HCT116 (cell line): Measurements from ENCODE around the gene AKAP12. TPM values are rescaled to one million over a fixed set of nuclear protein-coding genes. Genes with fewer than 3 reads are reported as not detected.

ENCODE experiments used
- ATAC-seq: fragments of 200-7000 bp; cut with Tn5 transposase; 2 replicates; pipeline ENCODE4 v1.9.1; 2020; ENCODE audit warnings: mild to moderate bottlenecking, moderate library complexity
- BruUV-seq: library from RNA; stranded (reverse); fragments of 400-500 nt; replicated peaks from 2 replicates; lab custom pipeline; 2021; lab: Mats Ljungman, UMichigan
- CTCF ChIA-PET: fragments of 300-600 bp; sonication (Branson Sonifier 250); formaldehyde crosslinking; loops from one replicate; lab custom pipeline; 2021; ENCODE audit warnings: antibody characterized with exemption; lab: Charles Lee
- POLR2A ChIA-PET: fragments of 300-600, 350-600 bp; sonication (Branson Sonifier 250); formaldehyde crosslinking; loops from one replicate; lab custom pipeline; 2021; ENCODE audit warnings: antibody characterized with exemption; lab: Charles Lee
- RAD21 ChIA-PET, 2 experiments: fragments of 300-600 bp; sonication (Branson Sonifier 250); formaldehyde crosslinking; loops; one replicate each; lab custom pipeline; 2023; ENCODE audit warnings: low total read pairs in 2 of 2; ENCODE audit not compliant: uncharacterized antibody in 2 of 2, unreplicated experiment in 2 of 2, low non-redundant PET in 1 of 2; lab: Charles Lee
- DNase-seq: peaks from one replicate; pipeline ENCODE4 v3.0.0-alpha.2; 2010; ENCODE audit warnings: low read depth, low spot score
- H2AFZ ChIP-seq: fragments of 200-600 bp; shearing (Covaris generic), sonication (generic); 2 replicates; pipeline ENCODE4 v1.6.1; 2017; ENCODE audit warnings: low read depth, mixed run types, mixed read lengths, antibody characterized with exemption, low read length; ENCODE audit not compliant: poor library complexity, severe bottlenecking
- H3K27ac ChIP-seq: 2 replicates; pipeline ENCODE4 v1.5.1; 2012; ENCODE audit warnings: low read depth, low read length
- H3K27me3 ChIP-seq: fragments of 200-600 bp; sonication (generic); 2 replicates; pipeline ENCODE4 v1.6.1; 2016; ENCODE audit warnings: mixed run types, low read length, mixed read lengths; ENCODE audit not compliant: insufficient read depth
- H3K36me3 ChIP-seq, 2 experiments: fragments of 200-500 bp in 1 of 2; fragments of 200-600 bp in 1 of 2; sonication (Bioruptor generic) in 1 of 2; sonication (generic) in 1 of 2; 2 replicates each; pipeline versions ENCODE4 v1.5.1 to v1.6.1; 2014 to 2016; ENCODE audit warnings: low read length in 2 of 2, inconsistent platforms in 1 of 2, mixed read lengths in 1 of 2, mixed run types in 1 of 2; ENCODE audit not compliant: insufficient read depth in 2 of 2, control insufficient read depth in 1 of 2
- H3K4me1 ChIP-seq, 2 experiments: fragments of 200-600 bp in 1 of 2; sonication (generic) in 1 of 2; 2 replicates each; pipeline versions ENCODE4 v1.5.1 to v1.6.1; 2012 to 2017; ENCODE audit warnings: low read length in 2 of 2, inconsistent platforms in 1 of 2, mild to moderate bottlenecking in 1 of 2, mixed read lengths in 1 of 2, mixed run types in 1 of 2, moderate library complexity in 1 of 2; ENCODE audit not compliant: insufficient read depth in 2 of 2, control insufficient read depth in 1 of 2
- H3K4me2 ChIP-seq: fragments of 200-600 bp; sonication (generic); 2 replicates; pipeline ENCODE4 v1.6.1; 2017; ENCODE audit warnings: mixed run types, low read length, mixed read lengths
- H3K4me3 ChIP-seq, 2 experiments: fragments of 200-600 bp in 1 of 2; sonication (generic) in 1 of 2; replicated peaks in 1 of 2; 2 replicates each; pipeline ENCODE4 v1.5.1; 2011 to 2016; ENCODE audit warnings: low read length in 2 of 2, control low read depth in 1 of 2, low read depth in 1 of 2, mild to moderate bottlenecking in 1 of 2, mixed read lengths in 1 of 2, mixed run types in 1 of 2
- H3K79me2 ChIP-seq: fragments of 200-600 bp; sonication (generic); 2 replicates; pipeline ENCODE4 v1.6.1; 2017; ENCODE audit warnings: mild to moderate bottlenecking, mixed run types, low read length, moderate library complexity, mixed read lengths; ENCODE audit not compliant: insufficient read depth
- H3K9ac ChIP-seq: fragments of 200-600 bp; sonication (generic); 2 replicates; pipeline ENCODE4 v1.6.1; 2016; ENCODE audit warnings: low read length, mixed read lengths
- H3K9me2 ChIP-seq: fragments of 200-600 bp; sonication (generic), shearing (Covaris generic); 2 replicates; pipeline ENCODE4 v1.6.1; 2017; ENCODE audit warnings: mixed run types, mild to moderate bottlenecking, moderate library complexity; ENCODE audit not compliant: insufficient read depth
- H3K9me3 ChIP-seq, 2 experiments: fragments of 200-500 bp in 1 of 2; fragments of 200-600 bp in 1 of 2; sonication (Bioruptor generic) in 1 of 2; sonication (generic) in 1 of 2; 2 replicates each; pipeline ENCODE4 v1.6.1; 2014 to 2017; ENCODE audit warnings: low read length in 2 of 2, mixed read lengths in 2 of 2, inconsistent platforms in 1 of 2, low read depth in 1 of 2, mild to moderate bottlenecking in 1 of 2, mixed run types in 1 of 2, moderate library complexity in 1 of 2; ENCODE audit not compliant: control insufficient read depth in 1 of 2, insufficient read depth in 1 of 2
- H4K20me1 ChIP-seq: fragments of 200-600 bp; sonication (generic), shearing (Covaris generic); 2 replicates; pipeline ENCODE4 v1.6.1; 2017; ENCODE audit warnings: mixed run types, mild to moderate bottlenecking, moderate library complexity; ENCODE audit not compliant: insufficient read depth
- CEBPB ChIP-seq: IDR thresholded peaks from 2 replicates; pipeline ENCODE4 v1.6.1; 2012; ENCODE audit warnings: low read depth
- CTCF ChIP-seq, 3 experiments: fragments of 200-600 bp in 1 of 3; sonication (generic) in 1 of 3; IDR thresholded peaks in 2 of 3; conservative IDR thresholded peaks in 1 of 3; 2 replicates each; pipeline ENCODE4 v1.5.1; 2012 to 2017; ENCODE audit warnings: low read depth in 2 of 3, low read length in 2 of 3, antibody characterized with exemption in 1 of 3, borderline replicate concordance in 1 of 3, control low read depth in 1 of 3, mild to moderate bottlenecking in 1 of 3, mixed read lengths in 1 of 3, mixed run types in 1 of 3, moderate library complexity in 1 of 3; ENCODE audit not compliant: insufficient read depth in 1 of 3
- EGR1 ChIP-seq: IDR thresholded peaks from 2 replicates; pipeline ENCODE4 v1.6.1; 2012; ENCODE audit warnings: low read depth
- ELF1 ChIP-seq: IDR thresholded peaks from 2 replicates; pipeline ENCODE4 v1.6.1; 2012; ENCODE audit warnings: low read depth, borderline replicate concordance
- FOSL1 ChIP-seq: IDR thresholded peaks from 2 replicates; pipeline ENCODE4 v1.6.1; 2012; ENCODE audit warnings: low read depth
- MAX ChIP-seq: IDR thresholded peaks from 2 replicates; pipeline ENCODE4 v1.6.1; 2012
- POLR2A ChIP-seq: IDR thresholded peaks from 2 replicates; pipeline ENCODE4 v1.7.0; 2011; ENCODE audit warnings: borderline replicate concordance; ENCODE audit not compliant: insufficient read depth, insufficient read length; ENCODE audit errors: extremely low read depth
- RAD21 ChIP-seq: IDR thresholded peaks from 2 replicates; pipeline ENCODE4 v1.6.1; 2012; ENCODE audit warnings: low read depth, mild to moderate bottlenecking
- REST ChIP-seq: IDR thresholded peaks from 2 replicates; pipeline ENCODE4 v1.6.1; 2012; ENCODE audit warnings: low read depth
- SIN3A ChIP-seq: IDR thresholded peaks from 2 replicates; pipeline ENCODE4 v1.6.1; 2012; ENCODE audit warnings: low read depth
- SP1 ChIP-seq: IDR thresholded peaks from 2 replicates; pipeline ENCODE4 v1.6.1; 2012; ENCODE audit warnings: low read depth
- SRF ChIP-seq: IDR thresholded peaks from 2 replicates; pipeline ENCODE4 v1.6.1; 2012; ENCODE audit warnings: low read depth
- intact Hi-C: fragments of 100-400 bp; cut with micrococcal nuclease; formaldehyde crosslinking; loops from 2 replicates; pipeline ENCODE4 v1.10.0; 2022
- total RNA-seq: library from RNA; stranded (reverse); gene quantifications from one replicate; pipeline ENCODE4 v1.2.1, GENCODE V29; 2021; ENCODE audit not compliant: unreplicated experiment

Gene AKAP12
- total RNA-seq, 1 experiment from 2014 or later: 1,220 TPM

- intact Hi-C loops: no loop called here
Observed at GRCh38 chr6:151292974-151293687, 53.4 kb downstream of the AKAP12 start.

More at GRCh38 chr6:151292974-151293687, 53.4 kb downstream of the AKAP12 start:
- Histone ChIP-seq H3K27ac (no peak overlapping the region), H3K27me3 (no peaks in the 10 kb centered on the region), H2AFZ (no peak overlapping the region), H3K4me3 (no peak overlapping the region), H3K36me3 (no peaks in the 10 kb centered on the region; a peak in 1 of 4 replicates), H3K9ac (no peak overlapping the region), H4K20me1 (peaks cover 6% of the 10 kb centered on the region; the same call in 1 of the 2 replicates), H3K9me2 (no peaks in the 10 kb centered on the region), H3K79me2 (peaks cover 99% of the 10 kb centered on the region), H3K4me2 (no peak overlapping the region), H3K4me1 (peaks cover 0 to 41% of the 10 kb centered on the region in 2 experiments; a peak in 1 of 4 replicates), H3K9me3 (no peaks in the 10 kb centered on the region)
- POLR2A ChIA-PET: no interaction called here
- CTCF ChIA-PET: no interaction called here
- ATAC-seq (no peak), DNase-seq (no peak)
- BruUV-seq: no TSS peak
- TF ChIP-seq SRF: no peak
- no peak for TF ChIP-seq REST
- no peak for TF ChIP-seq FOSL1
- no peak for TF ChIP-seq SP1
- TF ChIP-seq SIN3A: no peak
- TF ChIP-seq POLR2A: no peak
- TF ChIP-seq RAD21: no peak
- no peak for TF ChIP-seq EGR1
- TF ChIP-seq CTCF (IDR thresholded peaks at IDR 0.05 in 2 of 3, conservative IDR thresholded peaks at IDR 0.05 in 1 of 3; ENCODE audit: borderline replicate concordance in 1 of 3, insufficient read depth in 1 of 3, low read depth in 2 of 3, low read length in 2 of 3): no peak
- no peak for TF ChIP-seq CEBPB
- TF ChIP-seq ELF1: no peak
- no peak for TF ChIP-seq MAX
- RAD21 ChIA-PET: interaction anchor here in 1 of 2 experiments (0.5 kb wide), 1 partner anchor 250 kb away, joined by 4 read pairs; no protein-coding TSS in a partner anchor
